SK-N-SH (cell line): ENCODE results near the gene CPNE4. TPM values are rescaled to one million over a fixed set of nuclear protein-coding genes. Genes with fewer than 3 reads are reported as not detected.

ENCODE experiments used
- CTCF ChIA-PET: fragments of 300-600, 350-600 bp; formaldehyde crosslinking; extraction: SDS; loops from one replicate; lab custom pipeline; 2021; lab: Yijun Ruan, JAX
- POLR2A ChIA-PET: fragments of 350-600 bp; sonication (Branson Sonifier 250); formaldehyde crosslinking; extraction: SDS; loops from one replicate; lab custom pipeline; 2020; ENCODE audit warnings: antibody characterized with exemption, inconsistent platforms; lab: Yijun Ruan, JAX
- DNase-seq: peaks from one replicate; pipeline ENCODE4 v3.0.0; 2012
- H2AFZ ChIP-seq: fragments of 200-600 bp; sonication (generic); 2 replicates; pipeline ENCODE4 v1.8.1; 2016; ENCODE audit warnings: antibody characterized with exemption, mild to moderate bottlenecking, low read depth
- H3F3A ChIP-seq: fragments of 200-600 bp; sonication (generic); replicated peaks from 2 replicates; pipeline ENCODE3; 2016; ENCODE audit warnings: antibody characterized with exemption, mild to moderate bottlenecking; ENCODE audit not compliant: insufficient read depth
- H3K27ac ChIP-seq, 2 experiments: fragments of 200-500 bp in 1 of 2; fragments of 200-600 bp in 1 of 2; sonication (Bioruptor generic) in 1 of 2; sonication (generic), shearing (Covaris generic) in 1 of 2; 2 replicates each; pipeline versions ENCODE4 v1.5.1 to v1.6.1; 2014 to 2016; ENCODE audit warnings: low read depth in 2 of 2, inconsistent platforms in 1 of 2, low read length in 1 of 2, mild to moderate bottlenecking in 1 of 2, mixed read lengths in 1 of 2
- H3K27me3 ChIP-seq: fragments of 200-600 bp; sonication (generic), shearing (Covaris generic); 2 replicates; pipeline ENCODE4 v1.6.1; 2016; ENCODE audit warnings: mixed run types; ENCODE audit not compliant: insufficient read depth
- H3K36me3 ChIP-seq, 2 experiments: fragments of 200-500 bp in 1 of 2; fragments of 200-600 bp in 1 of 2; sonication (Bioruptor generic) in 1 of 2; sonication (generic) in 1 of 2; replicated peaks in 1 of 2; 2 replicates each; pipeline versions ENCODE3 to v1.5.1; 2014 to 2016; ENCODE audit warnings: low read length in 1 of 2, mild to moderate bottlenecking in 1 of 2; ENCODE audit not compliant: insufficient read depth in 2 of 2, control insufficient read depth in 1 of 2
- H3K4me1 ChIP-seq, 2 experiments: fragments of 200-500 bp in 1 of 2; fragments of 200-600 bp in 1 of 2; sonication (Bioruptor generic) in 1 of 2; sonication (generic), shearing (Covaris generic) in 1 of 2; 2 replicates each; pipeline versions ENCODE4 v1.5.1 to v1.6.1; 2014 to 2016; ENCODE audit warnings: low read depth in 1 of 2, low read length in 1 of 2, mixed run types in 1 of 2; ENCODE audit not compliant: insufficient read depth in 2 of 2, control insufficient read depth in 1 of 2
- H3K4me2 ChIP-seq: fragments of 200-600 bp; sonication (generic), shearing (Covaris generic); 2 replicates; pipeline ENCODE4 v1.6.1; 2017; ENCODE audit warnings: mixed run types
- H3K4me3 ChIP-seq, 2 experiments: fragments of 200-500 bp in 1 of 2; fragments of 200-600 bp in 1 of 2; sonication (Bioruptor generic) in 1 of 2; sonication (generic), shearing (Covaris generic) in 1 of 2; 2 replicates each; pipeline versions ENCODE4 v1.5.1 to v1.8.1; 2014 to 2016; ENCODE audit warnings: low read depth in 2 of 2, inconsistent platforms in 1 of 2, low read length in 1 of 2, mild to moderate bottlenecking in 1 of 2, mixed read lengths in 1 of 2, moderate library complexity in 1 of 2
- H3K79me2 ChIP-seq: fragments of 200-600 bp; sonication (generic); 2 replicates; pipeline ENCODE4 v1.8.1; 2017; ENCODE audit warnings: mild to moderate bottlenecking; ENCODE audit not compliant: insufficient read depth
- H3K9ac ChIP-seq: fragments of 200-600 bp; sonication (generic); 2 replicates; pipeline ENCODE4 v1.6.1; 2017; ENCODE audit warnings: mixed run types
- H3K9me2 ChIP-seq: fragments of 200-600 bp; sonication (generic); 2 replicates; pipeline ENCODE4 v1.6.1; 2017; ENCODE audit warnings: mixed run types
- H3K9me3 ChIP-seq: fragments of 200-600 bp; sonication (generic); 2 replicates; pipeline ENCODE4 v1.6.1; 2017; ENCODE audit warnings: mixed run types, mild to moderate bottlenecking, moderate library complexity
- H4K20me1 ChIP-seq: fragments of 200-600 bp; sonication (generic); 2 replicates; pipeline ENCODE4 v1.6.1; 2017; ENCODE audit warnings: mild to moderate bottlenecking, mixed run types; ENCODE audit not compliant: insufficient read depth
- ELF1 ChIP-seq: IDR thresholded peaks from 2 replicates; pipeline ENCODE4 v1.4.0; 2012
- EZH2phosphoT487 ChIP-seq: fragments of 200-600 bp; sonication (generic); IDR thresholded peaks from 2 replicates; pipeline ENCODE4 v1.6.1; 2017; ENCODE audit warnings: low read depth, mixed run types, mild to moderate bottlenecking, antibody characterized with exemption, moderate library complexity, borderline replicate concordance
- FOSL2 ChIP-seq: IDR thresholded peaks from 2 replicates; pipeline ENCODE4 v1.4.0; 2012; ENCODE audit warnings: low read depth, mild to moderate bottlenecking, moderate library complexity, borderline replicate concordance
- FOXJ3 ChIP-seq: sonication (generic); formaldehyde crosslinking; IDR thresholded peaks from 2 replicates; pipeline ENCODE4 v1.5.1; 2020; ENCODE audit warnings: mild to moderate bottlenecking, missing genetic modification reagents
- FOXM1 ChIP-seq: IDR thresholded peaks from 2 replicates; pipeline ENCODE4 v1.4.0; 2012; ENCODE audit warnings: low read depth, mild to moderate bottlenecking
- MXI1 ChIP-seq: IDR thresholded peaks from 2 replicates; pipeline ENCODE4 v1.6.1; 2012; ENCODE audit warnings: mild to moderate bottlenecking, low read depth, low read length, improper control_type of control experiment
- NFIC ChIP-seq: IDR thresholded peaks from 2 replicates; pipeline ENCODE4 v1.4.0; 2012; ENCODE audit warnings: borderline replicate concordance
- RCOR1 ChIP-seq: fragments of 150-350 bp; IDR thresholded peaks from 2 replicates; pipeline ENCODE4 v1.6.1; 2017; ENCODE audit warnings: antibody characterized with exemption, low read length
- RFX5 ChIP-seq: IDR thresholded peaks from 2 replicates; pipeline ENCODE4 v1.6.1; 2012; ENCODE audit warnings: mild to moderate bottlenecking, improper control_type of control experiment, low read length
- RXRA ChIP-seq: IDR thresholded peaks from 2 replicates; pipeline ENCODE4 v1.4.0; 2012; ENCODE audit warnings: low read depth, mild to moderate bottlenecking, borderline replicate concordance
- SIN3A ChIP-seq: IDR thresholded peaks from 2 replicates; pipeline ENCODE4 v1.6.1; 2012; ENCODE audit warnings: low read depth, mild to moderate bottlenecking, low read length, moderate library complexity, borderline replicate concordance
- SMC3 ChIP-seq: IDR thresholded peaks from 2 replicates; pipeline ENCODE4 v1.6.1; 2012; ENCODE audit warnings: low read depth, low read length, improper control_type of control experiment
- TCF12 ChIP-seq: IDR thresholded peaks from 2 replicates; pipeline ENCODE4 v1.4.0; 2012
- WGBS: methylation state at CpG from one replicate; pipeline ENCODE4 v1.1.6; 2017; ENCODE audit warnings: low lambda C conversion rate; 5-methylcytosine and 5-hydroxymethylcytosine counted together
- polyA plus RNA-seq, 3 experiments: library from polyadenylated mRNA; depleted of rRNA; stranded (reverse); fragments of >200 nt; gene quantifications; 2 replicates each; pipeline ENCODE4 v1.2.3, GENCODE V29; 2012
- TF ChIP-seq, protein P1 (sequence below): IDR thresholded peaks from 2 replicates; pipeline ENCODE4; 2012
- TF ChIP-seq, protein P2 (sequence below): IDR thresholded peaks from 2 replicates; pipeline ENCODE4 v1.4.0; 2012; ENCODE audit warnings: low read depth, borderline replicate concordance
- TF ChIP-seq, protein P3 (sequence below): IDR thresholded peaks from 2 replicates; pipeline ENCODE4 v1.4.0; 2012; ENCODE audit warnings: low read depth

CPNE4 gene
- polyA plus RNA-seq, 1 of the 3 experiments (the other 2 are of a cell fraction) = not detected

DNA sequence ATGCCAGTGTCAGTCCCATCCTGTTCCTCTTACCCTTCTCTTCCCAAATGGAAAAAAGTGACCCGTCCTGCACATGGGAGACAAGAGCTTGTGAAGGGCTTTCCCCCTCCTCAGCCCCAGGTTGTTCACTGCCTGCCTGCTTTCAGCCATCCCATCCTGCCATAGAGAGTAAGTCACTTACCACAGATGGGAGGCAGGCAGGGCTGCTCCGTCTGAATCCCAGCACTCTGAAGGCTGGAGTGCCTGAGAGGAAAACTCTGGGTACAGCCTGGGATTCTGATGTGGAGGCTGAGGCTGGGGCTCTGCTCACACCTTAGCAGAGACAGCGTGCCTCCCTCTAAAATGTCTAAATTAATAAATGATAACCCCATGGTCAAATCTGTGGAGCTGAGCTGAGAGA is 14.8 kb downstream of the CPNE4 start:
- H3K9me2 ChIP-seq = no peaks in the 10 kb centered on the region
- no peaks in the 10 kb centered on the region for H3K9me3 ChIP-seq
- no peak for DNase-seq
- no peak overlapping the region for H3K9ac ChIP-seq
- H3K4me1 ChIP-seq = no peaks in the 10 kb centered on the region
- H2AFZ ChIP-seq = no peak overlapping the region
- no peaks in the 10 kb centered on the region for H4K20me1 ChIP-seq
- H3K36me3 ChIP-seq = no peaks in the 10 kb centered on the region
- no peaks in the 10 kb centered on the region for H3K79me2 ChIP-seq
- H3K27me3 ChIP-seq = no peaks in the 10 kb centered on the region
- no peak for TF ChIP-seq FOSL2
- no peak for TF ChIP-seq FOXM1
- TF ChIP-seq SIN3A = no peak
- no peak for TF ChIP-seq TCF12
- no peak for TF ChIP-seq RFX5
- TF ChIP-seq, protein P1, sequence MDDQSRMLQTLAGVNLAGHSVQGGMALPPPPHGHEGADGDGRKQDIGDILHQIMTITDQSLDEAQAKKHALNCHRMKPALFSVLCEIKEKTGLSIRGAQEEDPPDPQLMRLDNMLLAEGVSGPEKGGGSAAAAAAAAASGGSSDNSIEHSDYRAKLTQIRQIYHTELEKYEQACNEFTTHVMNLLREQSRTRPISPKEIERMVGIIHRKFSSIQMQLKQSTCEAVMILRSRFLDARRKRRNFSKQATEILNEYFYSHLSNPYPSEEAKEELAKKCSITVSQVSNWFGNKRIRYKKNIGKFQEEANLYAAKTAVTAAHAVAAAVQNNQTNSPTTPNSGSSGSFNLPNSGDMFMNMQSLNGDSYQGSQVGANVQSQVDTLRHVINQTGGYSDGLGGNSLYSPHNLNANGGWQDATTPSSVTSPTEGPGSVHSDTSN = no peak
- 29% methylated on average over 3 of the region's 3 CpGs for WGBS
- H3F3A ChIP-seq = no peaks in the 10 kb centered on the region
- ChIA-PET CTCF (interaction anchor here (1.3 to 2.0 kb wide), 2 partner anchors 15 to 226 kb away, joined by 3 to 10 read pairs; partner anchors contain the start of gene CPNE4), POLR2A (no interaction called here)
- no peak overlapping the region for H3K27ac ChIP-seq
- H3K4me3 ChIP-seq = no peak overlapping the region
- H3K4me2 ChIP-seq = no peak overlapping the region

DNA sequence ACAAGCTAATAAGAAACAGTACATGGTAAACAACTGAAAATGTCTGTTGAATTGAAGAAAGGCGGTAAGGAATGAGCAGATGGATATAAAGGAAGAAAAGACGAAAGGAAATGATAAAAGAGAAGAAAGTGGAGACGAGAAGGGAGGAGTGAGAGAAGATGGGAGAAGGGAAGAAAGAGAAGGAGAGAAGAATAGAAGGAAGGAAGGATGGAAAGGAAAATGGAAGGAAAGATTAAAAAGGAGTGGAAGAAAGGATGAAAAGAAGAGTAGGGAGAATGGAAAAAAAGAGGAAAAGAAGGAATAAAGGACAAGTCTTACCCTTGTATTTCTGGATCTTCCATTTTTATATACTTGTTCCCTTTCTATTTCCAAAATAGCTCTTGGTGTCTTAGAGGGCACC is 17.7 kb downstream of the CPNE4 start:
- Histone ChIP-seq H3K27ac (no peak overlapping the region), H2AFZ (no peak overlapping the region), H3K9me3 (no peaks in the 10 kb centered on the region), H3K79me2 (no peaks in the 10 kb centered on the region), H3F3A (no peaks in the 10 kb centered on the region), H3K4me1 (no peaks in the 10 kb centered on the region), H3K36me3 (no peaks in the 10 kb centered on the region), H3K4me2 (no peak overlapping the region), H3K9me2 (no peaks in the 10 kb centered on the region), H3K27me3 (no peaks in the 10 kb centered on the region), H3K4me3 (no peak overlapping the region), H4K20me1 (no peaks in the 10 kb centered on the region), H3K9ac (no peak overlapping the region)
- CTCF ChIA-PET = interaction anchor here (1.0 to 3.4 kb wide), 2 partner anchors 13 to 17 kb away, joined by 3 to 9 read pairs; partner anchors contain the start of gene CPNE4
- POLR2A ChIA-PET = no interaction called here
- no peak for DNase-seq
- 41% methylated on average over 3 of the region's 3 CpGs for WGBS
- TF ChIP-seq RCOR1 (no peak), ELF1 (no peak), EZH2phosphoT487 (no peak), FOXM1 (no peak), NFIC (no peak), RFX5 (no peak), FOXJ3 (CRISPR knock-in tag) (no peak), RXRA (no peak), SMC3 (no peak), FOSL2 (no peak), MXI1 (no peak)
- TF ChIP-seq, protein P2, sequence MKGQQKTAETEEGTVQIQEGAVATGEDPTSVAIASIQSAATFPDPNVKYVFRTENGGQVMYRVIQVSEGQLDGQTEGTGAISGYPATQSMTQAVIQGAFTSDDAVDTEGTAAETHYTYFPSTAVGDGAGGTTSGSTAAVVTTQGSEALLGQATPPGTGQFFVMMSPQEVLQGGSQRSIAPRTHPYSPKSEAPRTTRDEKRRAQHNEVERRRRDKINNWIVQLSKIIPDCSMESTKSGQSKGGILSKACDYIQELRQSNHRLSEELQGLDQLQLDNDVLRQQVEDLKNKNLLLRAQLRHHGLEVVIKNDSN = no peak
- TF ChIP-seq, protein P3, sequence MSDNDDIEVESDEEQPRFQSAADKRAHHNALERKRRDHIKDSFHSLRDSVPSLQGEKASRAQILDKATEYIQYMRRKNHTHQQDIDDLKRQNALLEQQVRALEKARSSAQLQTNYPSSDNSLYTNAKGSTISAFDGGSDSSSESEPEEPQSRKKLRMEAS = no peak
